ENCODE measurements around the gene POU2F2. TPM values are rescaled to one million over a fixed set of nuclear protein-coding genes. Genes with fewer than 3 reads are reported as not detected.

Gene POU2F2
- total RNA-seq, 2 experiments from 2014 or later, result 33.5 to 59.5 TPM

GRCh38 chr19:42052241-42052863 lies 79.9 kb downstream of the POU2F2 start:
- H3K4me2 ChIP-seq (ENCODE audit: low read length), result no peak overlapping the region
- no peak overlapping the region for H3K4me3 ChIP-seq (ENCODE audit: low read depth, low read length, poor library complexity, severe bottlenecking)
- ChIA-PET POLR2A (no interaction called here), CTCF (ENCODE audit: unreplicated experiment) (no interaction called here)
- intact Hi-C loops (cut with micrococcal nuclease; ENCODE audit: unreplicated experiment), result no loop called here
- no peaks in the 10 kb centered on the region for H3K9me2 ChIP-seq (ENCODE audit: insufficient read depth, low read length)
- H3K9me3 ChIP-seq (ENCODE audit: low read length), result no peaks in the 10 kb centered on the region
- no peak overlapping the region for H3K27ac ChIP-seq (ENCODE audit: low read depth, low read length, poor library complexity, severe bottlenecking)
- H3K79me2 ChIP-seq (ENCODE audit: insufficient read depth, low read depth, low read length), result no peaks in the 10 kb centered on the region
- H4K20me1 ChIP-seq (ENCODE audit: insufficient read depth, low read length), result no peaks in the 10 kb centered on the region
- BruUV-seq (replicated peaks), result no TSS peak
- no peaks in the 10 kb centered on the region for H3K36me3 ChIP-seq (ENCODE audit: insufficient read depth, low read length)
- no peak for DNase-seq (ENCODE audit: low spot score)
- no peaks in the 10 kb centered on the region for H3K4me1 ChIP-seq (ENCODE audit: insufficient read depth, low read length, poor library complexity, severe bottlenecking)
- no peak for TF ChIP-seq EZH2phosphoT487 (IDR thresholded peaks at IDR 0.05; ENCODE audit: borderline replicate concordance, low read depth, low read length)
- no peak for TF ChIP-seq CTCF (conservative IDR thresholded peaks at IDR 0.05; ENCODE audit: low read length)
- H2AFZ ChIP-seq (ENCODE audit: low read length), result no peak overlapping the region

GRCh38 chr19:42051166-42052115 lies 80.8 kb downstream of the POU2F2 start:
- H3K27ac ChIP-seq (ENCODE audit: low read depth, low read length, poor library complexity, severe bottlenecking), result no peak overlapping the region
- CTCF ChIA-PET (ENCODE audit: unreplicated experiment), result no interaction called here
- BruUV-seq (replicated peaks), result no TSS peak

More at GRCh38 chr19:42051166-42052115, 80.8 kb downstream of the POU2F2 start:
- Histone ChIP-seq H3K9me3 (ENCODE audit: low read length) (no peaks in the 10 kb centered on the region), H3K4me2 (ENCODE audit: low read length) (no peak overlapping the region), H4K20me1 (ENCODE audit: insufficient read depth, low read length) (no peaks in the 10 kb centered on the region), H3K4me1 (ENCODE audit: insufficient read depth, low read length, poor library complexity, severe bottlenecking) (no peaks in the 10 kb centered on the region), H3K79me2 (ENCODE audit: insufficient read depth, low read depth, low read length) (no peaks in the 10 kb centered on the region), H3K4me3 (ENCODE audit: low read depth, low read length, poor library complexity, severe bottlenecking) (no peak overlapping the region), H2AFZ (ENCODE audit: low read length) (no peak overlapping the region), H3K36me3 (ENCODE audit: insufficient read depth, low read length) (no peaks in the 10 kb centered on the region), H3K9me2 (ENCODE audit: insufficient read depth, low read length) (no peaks in the 10 kb centered on the region)
- no peak for TF ChIP-seq CTCF (conservative IDR thresholded peaks at IDR 0.05; ENCODE audit: low read length)
- DNase-seq (ENCODE audit: low spot score), result no peak
- intact Hi-C loops (cut with micrococcal nuclease; ENCODE audit: unreplicated experiment), result no loop called here
- POLR2A ChIA-PET, result no interaction called here

Measured in OCI-LY7 (cell line).